NCI-H2081 (cell line): ENCODE measurements around the gene SIK3.

Experiments used
- DNase-seq, 2 experiments: peaks; one replicate each; lab custom pipeline; 2025; lab: John Stamatoyannopoulos, UW

Gene SIK3

GRCh38 chr11:116866804-116867455 lies 231.3 kb downstream of the SIK3 start:
- no peak for DNase-seq

- DNase-seq = no peak
These were observed 232.5 kb downstream of the SIK3 start for GRCh38 chr11:116865696-116866095.

- DNase-seq = no peak
These were observed 233.7 kb downstream of the SIK3 start for GRCh38 chr11:116864531-116864930.

- no peak for DNase-seq
These were observed 235.3 kb downstream of the SIK3 start for GRCh38 chr11:116862951-116863350.

- no peak for DNase-seq
These were observed 236.0 kb downstream of the SIK3 start for GRCh38 chr11:116862185-116862584.

- no peak for DNase-seq
These were observed 236.7 kb downstream of the SIK3 start for GRCh38 chr11:116861539-116861938.

GRCh38 chr11:116860303-116860702 lies 237.9 kb downstream of the SIK3 start:
- DNase-seq = no peak

- DNase-seq = no peak
These were observed 239.1 kb downstream of the SIK3 start for GRCh38 chr11:116859175-116859574.

- DNase-seq = no peak
These were observed 240.3 kb downstream of the SIK3 start for GRCh38 chr11:116857936-116858335.

GRCh38 chr11:116857316-116857715 lies 240.9 kb downstream of the SIK3 start:
- no peak for DNase-seq

GRCh38 chr11:116856423-116856822 lies 241.8 kb downstream of the SIK3 start:
- DNase-seq = no peak

GRCh38 chr11:116855413-116855812 lies 242.8 kb downstream of the SIK3 start:
- no peak for DNase-seq

- peak in 1 of 2 experiments; percentile 34 for DNase-seq
These were observed 244.7 kb downstream of the SIK3 start for GRCh38 chr11:116853461-116854073.

- DNase-seq = no peak
These were observed 245.8 kb downstream of the SIK3 start for GRCh38 chr11:116852261-116853031.

GRCh38 chr11:116851626-116852025 lies 246.6 kb downstream of the SIK3 start:
- DNase-seq = no peak

- no peak for DNase-seq
These were observed 248.7 kb downstream of the SIK3 start for GRCh38 chr11:116849486-116849885.

GRCh38 chr11:116849060-116849459 lies 249.2 kb downstream of the SIK3 start:
- DNase-seq = no peak

- DNase-seq = no peak
These were observed 250.6 kb downstream of the SIK3 start for GRCh38 chr11:116847612-116848011.

GRCh38 chr11:116844722-116845121 lies 253.5 kb downstream of the SIK3 start:
- DNase-seq = no peak

- DNase-seq = no peak
These were observed 254.6 kb downstream of the SIK3 start for GRCh38 chr11:116843661-116844060.

- DNase-seq = no peak
These were observed 255.3 kb downstream of the SIK3 start for GRCh38 chr11:116842909-116843308.

- DNase-seq = no peak
These were observed 256.1 kb downstream of the SIK3 start for GRCh38 chr11:116842117-116842516.

GRCh38 chr11:116840746-116841296 lies 257.4 kb downstream of the SIK3 start:
- DNase-seq = no peak
